Sigmoid colon (tissue), 7 donors: ENCODE results near the gene EFNA5. TPM values are rescaled to one million over a fixed set of nuclear protein-coding genes. Genes with fewer than 3 reads are reported as not detected.

Experiments
- DNase-seq: peaks from one replicate; pipeline ENCODE4 v3.0.0-alpha.2; 2019
- H3K27ac ChIP-seq, 4 donors: fragments of 200-600 bp; sonication (generic); one replicate each; pipeline ENCODE4 v1.5.1; 2016 to 2019; ENCODE audit warnings: mild to moderate bottlenecking in 1 of 4
- H3K27me3 ChIP-seq, 3 donors: fragments of 200-600 bp; sonication (generic); one replicate each; pipeline ENCODE4 v1.5.1; 2019; ENCODE audit warnings: mild to moderate bottlenecking in 1 of 3
- H3K36me3 ChIP-seq, 4 donors: fragments of 200-600 bp; sonication (generic); one replicate each; pipeline ENCODE4 v1.5.1; 2016 to 2019
- H3K4me1 ChIP-seq, 4 donors: fragments of 200-600 bp; sonication (generic); one replicate each; pipeline ENCODE4 v1.5.1; 2017 to 2019
- H3K4me3 ChIP-seq, 4 donors: fragments of 200-600 bp; sonication (generic); one replicate each; pipeline ENCODE4 v1.5.1; 2017 to 2019; ENCODE audit warnings: mild to moderate bottlenecking in 2 of 4, moderate library complexity in 1 of 4
- H3K9me3 ChIP-seq, 4 donors: fragments of 200-600 bp in 3 of 4; sonication (generic) in 3 of 4; one replicate each; pipeline versions ENCODE4 v1.5.1 to v1.6.1; 2013 to 2019
- EP300 ChIP-seq, 4 donors: sonication (generic); formaldehyde crosslinking; IDR thresholded peaks; one replicate each; pipeline ENCODE4 v1.6.1; 2017; ENCODE audit warnings: antibody characterized with exemption in 4 of 4
- POLR2A ChIP-seq, 2 donors: fragments of 450-650 bp; IDR thresholded peaks; one replicate each; pipeline ENCODE4 v1.6.1; 2016; ENCODE audit warnings: antibody characterized with exemption in 2 of 2, mild to moderate bottlenecking in 2 of 2, moderate library complexity in 2 of 2
- POLR2AphosphoS5 ChIP-seq, 4 donors: sonication (generic); formaldehyde crosslinking; IDR thresholded peaks; one replicate each; pipeline ENCODE4 v1.6.1; 2017; ENCODE audit warnings: antibody characterized with exemption in 4 of 4
- WGBS, 2 donors: extraction: QIAGEN DNeasy Blood & Tissue Kit; methylation state at CpG; one replicate each; pipeline ENCODE4 v1.1.7; 2013; 5-methylcytosine and 5-hydroxymethylcytosine counted together
- intact Hi-C: fragments of 100-400 bp; cut with DNase I; formaldehyde crosslinking; loops from one replicate; pipeline ENCODE4 v1.15.1; 2023
- polyA plus RNA-seq, 3 donors: library from polyadenylated mRNA; stranded (reverse); fragments of 200-250 nt; gene quantifications; one replicate each; pipeline ENCODE4 v1.2.3, GENCODE V29; 2013
- total RNA-seq, 4 donors: library from RNA; depleted of rRNA; stranded (reverse); fragments of >200 nt; gene quantifications; one replicate each; pipeline ENCODE4 v1.1.0, GENCODE V29; 2016
- TF ChIP-seq, protein P1 (sequence below), 4 experiments: fragments of 450-650 bp in 3 of 4; fragments of 200-600 bp in 1 of 4; IDR thresholded peaks; one replicate each; pipeline ENCODE4 v1.5.1; 2016 to 2019; ENCODE audit warnings: antibody characterized with exemption in 4 of 4, mild to moderate bottlenecking in 3 of 4, moderate library complexity in 2 of 4
- donor health status: healthy with polysubstance abuse.
- donor health status: Bipolar disorder and iron deficiency.
- donor health status: healthy.

EFNA5 gene
- total and polyA plus RNA-seq, 7 donors, result 0.60 to 10.8 (median 6.8) TPM

DNA sequence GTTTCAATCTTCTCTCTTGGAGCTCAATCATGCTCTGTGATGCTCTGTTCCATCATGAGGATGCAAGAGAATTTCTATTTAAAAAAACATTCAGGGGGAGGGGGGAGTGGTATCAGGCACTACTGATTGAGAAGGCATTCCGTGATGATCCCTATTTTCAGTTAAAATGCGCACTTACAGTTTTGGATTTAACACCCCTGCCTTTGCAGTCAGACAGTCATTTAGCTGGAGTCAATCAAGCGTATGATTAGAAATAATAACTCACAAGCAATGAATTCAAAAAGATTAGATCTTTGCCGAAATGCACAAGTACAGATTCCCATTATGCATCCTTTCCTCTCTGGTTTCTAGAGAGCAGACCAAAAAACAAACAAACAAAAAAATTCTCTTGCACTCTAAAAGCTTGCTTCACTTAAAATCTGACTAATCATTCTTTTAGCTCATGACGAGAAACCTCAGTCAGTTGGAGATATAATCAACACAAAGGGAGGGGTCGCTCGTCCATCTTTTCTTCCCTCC is 55.4 kb downstream of the EFNA5 start:
- DNase-seq, result no peak
- Histone ChIP-seq H3K4me1 (no peaks in the 10 kb centered on the region), H3K4me3 (no peak overlapping the region), H3K27me3 (no peaks in the 10 kb centered on the region), H3K27ac (no peak overlapping the region), H3K36me3 (no peaks in the 10 kb centered on the region), H3K9me3 (no peaks in the 10 kb centered on the region)
- WGBS, 2 donors, result 79 to 84% methylated on average over 7 of the region's 7 CpGs
- TF ChIP-seq, protein P1, sequence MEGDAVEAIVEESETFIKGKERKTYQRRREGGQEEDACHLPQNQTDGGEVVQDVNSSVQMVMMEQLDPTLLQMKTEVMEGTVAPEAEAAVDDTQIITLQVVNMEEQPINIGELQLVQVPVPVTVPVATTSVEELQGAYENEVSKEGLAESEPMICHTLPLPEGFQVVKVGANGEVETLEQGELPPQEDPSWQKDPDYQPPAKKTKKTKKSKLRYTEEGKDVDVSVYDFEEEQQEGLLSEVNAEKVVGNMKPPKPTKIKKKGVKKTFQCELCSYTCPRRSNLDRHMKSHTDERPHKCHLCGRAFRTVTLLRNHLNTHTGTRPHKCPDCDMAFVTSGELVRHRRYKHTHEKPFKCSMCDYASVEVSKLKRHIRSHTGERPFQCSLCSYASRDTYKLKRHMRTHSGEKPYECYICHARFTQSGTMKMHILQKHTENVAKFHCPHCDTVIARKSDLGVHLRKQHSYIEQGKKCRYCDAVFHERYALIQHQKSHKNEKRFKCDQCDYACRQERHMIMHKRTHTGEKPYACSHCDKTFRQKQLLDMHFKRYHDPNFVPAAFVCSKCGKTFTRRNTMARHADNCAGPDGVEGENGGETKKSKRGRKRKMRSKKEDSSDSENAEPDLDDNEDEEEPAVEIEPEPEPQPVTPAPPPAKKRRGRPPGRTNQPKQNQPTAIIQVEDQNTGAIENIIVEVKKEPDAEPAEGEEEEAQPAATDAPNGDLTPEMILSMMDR (IDR thresholded peaks at IDR 0.05), result no peak
- TF ChIP-seq POLR2A (IDR thresholded peaks at IDR 0.05) (no peak), EP300 (IDR thresholded peaks at IDR 0.05) (no peak), POLR2AphosphoS5 (IDR thresholded peaks at IDR 0.05) (no peak)
- intact Hi-C loops, result no loop called here

- intact Hi-C loops, result no loop called here
- Histone ChIP-seq H3K4me3 (no peak overlapping the region), H3K27ac (no peak overlapping the region), H3K4me1 (no peaks in the 10 kb centered on the region), H3K27me3 (no peaks in the 10 kb centered on the region), H3K36me3 (no peaks in the 10 kb centered on the region), H3K9me3 (no peaks in the 10 kb centered on the region)
- TF ChIP-seq EP300 (IDR thresholded peaks at IDR 0.05) (no peak), POLR2AphosphoS5 (IDR thresholded peaks at IDR 0.05) (no peak), POLR2A (IDR thresholded peaks at IDR 0.05) (no peak)
- TF ChIP-seq, protein P1 (IDR thresholded peaks at IDR 0.05), result no peak
- no peak for DNase-seq
- 89 to 93% methylated on average over 1 of the region's 1 CpG for WGBS, 2 donors
Measured at GRCh38 chr5:107612541-107612940, 58.2 kb downstream of the EFNA5 start.

DNA sequence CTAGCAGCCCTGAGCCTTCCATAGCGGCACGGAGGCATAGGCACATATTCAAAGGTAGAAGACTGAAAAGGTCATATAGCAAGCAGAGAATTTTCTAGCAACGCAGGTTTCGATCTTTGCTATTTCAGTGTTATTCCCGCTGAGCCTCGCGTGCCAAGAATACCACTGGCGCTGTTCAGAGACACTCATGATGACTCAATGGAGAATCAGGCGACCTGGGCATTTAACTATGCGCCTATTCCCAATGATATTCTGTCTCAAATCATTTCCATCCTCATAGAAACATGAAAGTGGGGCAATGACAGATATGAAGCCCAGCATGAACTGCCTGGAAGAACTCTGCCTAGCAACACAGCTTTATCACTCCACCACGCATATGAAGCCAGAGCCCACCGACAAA is 59.9 kb downstream of the EFNA5 start:
- no peaks in the 10 kb centered on the region for H3K9me3 ChIP-seq
- DNase-seq, result no peak
- no peak overlapping the region for H3K27ac ChIP-seq
- H3K27me3 ChIP-seq, result no peaks in the 10 kb centered on the region
- WGBS, 2 donors, result 97% methylated on average over 12 of the region's 12 CpGs
- intact Hi-C loops, result no loop called here
- no peaks in the 10 kb centered on the region for H3K36me3 ChIP-seq
- no peaks in the 10 kb centered on the region for H3K4me1 ChIP-seq
- no peak overlapping the region for H3K4me3 ChIP-seq
- TF ChIP-seq EP300 (IDR thresholded peaks at IDR 0.05), result no peak
- TF ChIP-seq POLR2A (IDR thresholded peaks at IDR 0.05), result no peak
- TF ChIP-seq, protein P1 (IDR thresholded peaks at IDR 0.05), result no peak
- TF ChIP-seq POLR2AphosphoS5 (IDR thresholded peaks at IDR 0.05), result no peak

DNA sequence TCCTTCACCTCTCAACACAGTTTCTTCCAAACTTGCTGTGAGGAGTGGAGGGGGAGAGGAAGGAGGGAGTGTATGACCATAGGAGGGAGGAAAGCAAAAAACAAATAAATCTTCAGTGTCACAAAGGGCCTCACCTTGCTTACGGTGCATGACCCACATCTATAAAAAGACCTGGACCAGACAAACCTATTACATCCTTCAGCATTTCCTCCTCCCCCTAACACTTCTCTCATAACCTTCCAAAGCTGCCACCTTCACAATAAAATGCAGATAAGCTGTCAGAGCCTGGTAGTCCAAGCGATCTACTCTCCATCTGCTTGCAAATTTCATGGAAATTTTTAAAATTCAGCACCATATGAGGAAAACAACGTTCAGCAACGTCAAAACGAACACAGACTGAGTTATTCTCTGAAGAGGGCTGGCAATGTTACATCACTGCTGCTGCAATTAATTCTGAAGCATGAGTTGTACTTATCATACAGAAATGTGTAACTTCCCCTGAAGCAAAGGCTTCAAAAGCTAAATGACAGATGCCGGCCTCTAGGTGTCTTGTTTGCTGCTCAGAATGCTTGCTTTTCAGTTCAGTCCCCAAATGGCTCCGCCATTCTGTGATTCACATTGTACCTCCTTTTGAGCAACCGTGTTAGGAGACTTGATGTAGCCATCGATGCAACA is 62.9 kb downstream of the EFNA5 start:
- whole genome bisulfite sequencing, 2 donors, result 48 to 63% methylated on average over 9 of the region's 9 CpGs
- no peak for TF ChIP-seq POLR2A (IDR thresholded peaks at IDR 0.05)
- no peak for TF ChIP-seq EP300 (IDR thresholded peaks at IDR 0.05)
- TF ChIP-seq, protein P1 (IDR thresholded peaks at IDR 0.05), result no peak
- TF ChIP-seq POLR2AphosphoS5 (IDR thresholded peaks at IDR 0.05), result no peak

More for the DNA sequence above, 62.9 kb downstream of the EFNA5 start:
- H3K27ac ChIP-seq, result no peak overlapping the region
- H3K9me3 ChIP-seq, result no peaks in the 10 kb centered on the region
- H3K27me3 ChIP-seq, result no peaks in the 10 kb centered on the region
- intact Hi-C loops, result no loop called here
- no peak overlapping the region for H3K4me3 ChIP-seq
- no peaks in the 10 kb centered on the region for H3K4me1 ChIP-seq
- no peak for DNase-seq
- H3K36me3 ChIP-seq, result no peaks in the 10 kb centered on the region
